G401 (cell line): ENCODE results near the gene CT45A1. TPM values are rescaled to one million over a fixed set of nuclear protein-coding genes. Genes with fewer than 3 reads are reported as not detected.
"Not testable (repeated sequence)": the region's sequence is repeated elsewhere in the genome, so short reads cannot be mapped to it uniquely, and the experiment has no call there.

Source experiments
- DNase-seq: peaks from one replicate; pipeline ENCODE4 v3.0.0-alpha.2; 2015; ENCODE audit warnings: low spot score
- in situ Hi-C: cut with HindIII; loops from 2 replicates; pipeline ENCODE4 v1.10.0; 2016; ENCODE audit warnings: low sequenced_read_pairs, mixed read lengths
- total RNA-seq: library from RNA; depleted of rRNA; stranded (reverse); fragments of >200 nt; shearing (Covaris generic); gene quantifications from 2 replicates; pipeline ENCODE4 v1.2.3, GENCODE V29; 2014; rRNA removed

Gene CT45A1
- not detected in 2 replicates for total RNA-seq

- DNase-seq, in situ Hi-C loops: not testable (repeated sequence)
Measured at GRCh38 chrX:135713183-135713689, at the start of gene CT45A1. Gene CT45A1, plus strand, starts transcription at chrX:135713639. Its CDS starts 5,302 bp downstream, at chrX:135718941.

- DNase-seq, result not testable (repeated sequence)
Measured at GRCh38 chrX:135672979-135673378, 40.5 kb upstream of the CT45A1 start.

GRCh38 chrX:135688137-135688536, 25.3 kb upstream of the CT45A1 start:
- in situ Hi-C loops, result no loop called here

More at GRCh38 chrX:135672979-135673378, 40.5 kb upstream of the CT45A1 start:
- in situ Hi-C loops, result not testable (repeated sequence)

GRCh38 chrX:135695471-135695870, 18.0 kb upstream of the CT45A1 start:
- in situ Hi-C loops, result no loop called here
- DNase-seq, result no peak

More at GRCh38 chrX:135688137-135688536, 25.3 kb upstream of the CT45A1 start:
- no peak for DNase-seq

- in situ Hi-C loops, result no loop called here
- DNase-seq, result peak; percentile 51
Measured at GRCh38 chrX:135697601-135698000, 15.8 kb upstream of the CT45A1 start.

GRCh38 chrX:135698924-135699323, 14.5 kb upstream of the CT45A1 start:
- DNase-seq, result no peak
- in situ Hi-C loops, result no loop called here

GRCh38 chrX:135707880-135708279, 5.6 kb upstream of the CT45A1 start:
- DNase-seq, result peak; percentile 12
- in situ Hi-C loops, result no loop called here

- DNase-seq, result no peak
- in situ Hi-C loops, result no loop called here
Measured at GRCh38 chrX:135713795-135714194, 356 bp downstream of the CT45A1 start.

- in situ Hi-C loops, DNase-seq: not testable (repeated sequence)
Measured at GRCh38 chrX:135734666-135735065, 21.2 kb downstream of the CT45A1 start.

- peak; percentile 34 for DNase-seq
- in situ Hi-C loops, result no loop called here
Measured at GRCh38 chrX:135737366-135738071, 24.1 kb downstream of the CT45A1 start.

- DNase-seq, result peak; percentile 13
- in situ Hi-C loops, result no loop called here
Measured at GRCh38 chrX:135740681-135741149, 27.3 kb downstream of the CT45A1 start.

GRCh38 chrX:135741192-135741715, 27.8 kb downstream of the CT45A1 start:
- no peak for DNase-seq
- in situ Hi-C loops, result no loop called here

- DNase-seq, in situ Hi-C loops: not testable (repeated sequence)
Measured at GRCh38 chrX:135744739-135745138, 31.3 kb downstream of the CT45A1 start.

GRCh38 chrX:135768091-135768490, 54.7 kb downstream of the CT45A1 start, which contains the start of gene CT45A3:
Gene CT45A3, minus strand, starts transcription at chrX:135768191. Its CDS starts 3,747 bp downstream, at chrX:135764444.
- DNase-seq, in situ Hi-C loops: not testable (repeated sequence)

Other genes starting within 250 kb of the CT45A1 start
- 9.8 and 10.3 TPM in 2 replicates for gene INTS6L, start 193.0 kb upstream of the CT45A1 start, total RNA-seq
- gene CT45A3, start 54.6 kb downstream of the CT45A1 start, total RNA-seq, result 1.7 TPM in 1 of 2 replicates, not detected in the other
- 0.61 TPM in 1 of 2 replicates, not detected in the other for gene CT45A5, start 71.9 kb downstream of the CT45A1 start, total RNA-seq
- gene CT45A6, start 89.1 kb downstream of the CT45A1 start, total RNA-seq, result not detected in 2 replicates
- gene CT45A2, start 106.4 kb downstream of the CT45A1 start, total RNA-seq, result not detected in 2 replicates
- gene CT45A7, start 123.6 kb downstream of the CT45A1 start, total RNA-seq, result not detected in 2 replicates
- gene CT45A8, start 140.9 kb downstream of the CT45A1 start, total RNA-seq, result not detected in 2 replicates
- gene CT45A9, start 158.2 kb downstream of the CT45A1 start, total RNA-seq, result not detected in 2 replicates
- not detected in 2 replicates for gene CT45A10, start 179.8 kb downstream of the CT45A1 start, total RNA-seq
- gene SAGE1, start 180.1 kb downstream of the CT45A1 start, total RNA-seq, result not detected in 2 replicates